T-helper 1 cell treated with Interleukin-12 subunit alpha and Interleukin-12 subunit beta and Interleukin-4 antibody, amounts not matched to agents 30 μg/mL and 1 μg/mL, for 36 hours (primary cell): Measurements from ENCODE around the gene LYZL2.
"Not testable (repeated sequence)": the region's sequence is repeated elsewhere in the genome, so short reads cannot be mapped to it uniquely, and the experiment has no call there.

Experiments used
- H3K27ac Mint-ChIP-seq: one replicate; pipeline ENCODE4 v1.8.0; 2021; ENCODE audit warnings: mild to moderate bottlenecking, mixed read lengths
- H3K27me3 Mint-ChIP-seq: one replicate; pipeline ENCODE4 v1.8.0; 2021; ENCODE audit warnings: low read depth, mixed read lengths
- H3K36me3 Mint-ChIP-seq: one replicate; pipeline ENCODE4 v1.8.0; 2021; ENCODE audit warnings: low read depth, mixed read lengths
- H3K4me1 Mint-ChIP-seq: one replicate; pipeline ENCODE4 v1.8.0; 2021; ENCODE audit warnings: low read depth, mixed read lengths
- H3K4me3 Mint-ChIP-seq: one replicate; pipeline ENCODE4 v1.8.0; 2021; ENCODE audit warnings: mild to moderate bottlenecking, moderate library complexity, mixed read lengths
- H3K9me3 Mint-ChIP-seq: one replicate; pipeline ENCODE4 v1.8.0; 2021; ENCODE audit warnings: mixed read lengths

The LYZL2 gene

DNA sequence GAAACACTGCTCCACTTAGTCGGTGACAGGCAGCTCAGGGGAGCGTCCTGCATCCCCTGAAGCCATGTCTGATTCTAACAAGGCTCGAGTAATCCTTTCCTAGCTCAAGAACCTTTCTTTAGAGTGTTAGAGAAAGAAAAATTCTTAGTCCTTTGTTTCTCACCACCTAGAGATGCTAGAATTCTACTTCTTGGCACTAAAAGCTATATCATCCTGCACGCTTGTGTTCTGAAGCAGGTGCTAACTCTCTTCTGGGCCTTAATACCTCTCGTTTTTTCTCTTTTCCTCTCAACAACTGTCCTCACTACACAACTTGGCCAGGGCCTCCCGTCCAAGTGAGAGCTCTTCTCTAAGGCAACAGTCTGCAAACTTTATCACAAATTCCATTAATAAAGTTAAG, at the start of gene LYZL2:
LYZL2 (minus strand) TSS at position 101 of the 400 bp plus-strand sequence. CDS start 2,838 bp downstream, outside the sequence.
- Mint-ChIP-seq H3K27ac (no peak within 1 kb of the TSS), H3K27me3 (peaks cover 25% of the 10 kb centered on the region), H3K36me3 (no peaks in the 10 kb centered on the region), H3K9me3 (no peaks in the 10 kb centered on the region), H3K4me1 (no peaks in the 10 kb centered on the region), H3K4me3 (no peak within 1 kb of the TSS)

DNA sequence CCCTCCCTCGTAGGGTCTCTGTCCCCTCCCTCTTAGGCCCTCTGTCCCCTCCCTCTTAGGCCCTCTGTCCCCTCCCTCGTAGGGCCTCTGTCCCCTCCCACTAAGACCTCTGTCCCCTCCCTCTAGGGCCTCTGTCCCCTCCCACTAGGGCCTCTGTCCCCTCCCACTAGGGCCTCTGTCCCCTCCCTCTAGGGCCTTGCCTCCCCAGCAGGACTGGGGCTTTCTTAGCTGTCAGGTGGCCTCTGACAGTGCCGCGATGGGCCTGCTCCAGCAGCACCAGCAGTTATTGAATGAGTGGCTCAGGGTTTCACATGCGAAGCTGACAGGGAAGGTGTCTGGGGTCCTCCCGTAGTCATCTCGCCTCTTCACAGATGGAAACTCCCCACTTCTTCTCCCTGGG, 48.1 kb upstream of the LYZL2 start:
- not testable (repeated sequence) for H3K27ac Mint-ChIP-seq, H3K36me3 Mint-ChIP-seq, H3K4me3 Mint-ChIP-seq
- Mint-ChIP-seq H3K9me3 (peaks cover 15% of the 10 kb centered on the region), H3K4me1 (peaks cover 11% of the 10 kb centered on the region), H3K27me3 (peaks cover 14% of the 10 kb centered on the region)

- H3K36me3 Mint-ChIP-seq, H3K27ac Mint-ChIP-seq, H3K4me3 Mint-ChIP-seq, H3K4me1 Mint-ChIP-seq: not testable (repeated sequence)
- peaks cover 17% of the 10 kb centered on the region for H3K27me3 Mint-ChIP-seq
- peaks cover 15% of the 10 kb centered on the region for H3K9me3 Mint-ChIP-seq
Observed at GRCh38 chr10:30677146-30677545, 47.6 kb upstream of the LYZL2 start.

DNA sequence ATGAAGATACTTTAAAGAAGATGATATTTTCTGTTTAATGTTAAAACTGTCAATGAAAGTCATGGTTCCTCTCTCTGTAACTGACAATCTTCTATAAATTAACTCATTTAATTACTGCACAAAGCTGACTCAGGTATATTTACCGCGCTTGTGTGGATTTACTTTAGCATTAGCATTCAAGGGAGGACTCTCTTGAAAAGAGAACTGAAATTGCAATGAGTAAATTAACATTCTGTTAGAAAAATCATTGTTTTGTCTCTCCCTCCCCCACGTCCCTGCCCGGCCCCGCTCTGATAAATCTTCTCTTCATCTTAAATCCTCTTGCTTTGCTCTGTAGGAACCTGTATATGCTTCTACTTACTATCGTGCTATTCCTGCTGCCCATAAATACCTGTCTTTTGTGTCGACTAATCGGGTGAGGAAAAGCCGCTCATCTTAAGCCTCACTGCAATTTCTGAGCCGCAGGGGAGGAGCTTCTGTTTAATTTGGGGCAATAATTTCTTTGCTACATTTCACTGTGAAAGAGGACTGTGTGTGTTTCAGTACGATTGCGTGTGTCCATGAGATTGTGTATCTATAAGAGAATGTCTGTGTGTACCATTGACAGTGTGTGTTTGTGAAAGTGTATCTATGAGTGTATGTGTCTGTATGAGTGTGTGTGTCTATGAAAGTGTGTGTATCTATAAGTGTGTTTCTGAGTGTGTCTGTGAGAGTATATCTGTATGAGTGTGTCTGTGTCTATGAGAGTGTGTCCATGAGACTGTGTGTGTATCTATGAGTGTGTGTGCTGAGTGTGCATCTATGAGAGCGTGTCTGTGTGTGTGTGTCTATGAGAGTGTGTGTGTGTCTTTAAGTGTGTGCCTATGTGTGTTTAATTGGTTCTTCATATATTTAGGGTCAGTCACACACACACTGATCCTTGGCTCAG, 46.5 kb upstream of the LYZL2 start:
- no peak overlapping the region for H3K27ac Mint-ChIP-seq
- H3K4me1 Mint-ChIP-seq, result peaks cover 1% of the 10 kb centered on the region
- H3K27me3 Mint-ChIP-seq, result peaks cover 11% of the 10 kb centered on the region
- H3K9me3 Mint-ChIP-seq, result peaks cover 15% of the 10 kb centered on the region
- peaks cover 7% of the 10 kb centered on the region for H3K36me3 Mint-ChIP-seq
- no peak overlapping the region for H3K4me3 Mint-ChIP-seq

- no peak overlapping the region for H3K27ac Mint-ChIP-seq
- H3K27me3 Mint-ChIP-seq, result peaks cover 18% of the 10 kb centered on the region
- peaks cover 6% of the 10 kb centered on the region for H3K4me1 Mint-ChIP-seq
- H3K4me3 Mint-ChIP-seq, result no peak overlapping the region
- H3K9me3 Mint-ChIP-seq, result peaks cover 6% of the 10 kb centered on the region
- H3K36me3 Mint-ChIP-seq, result peaks cover 2% of the 10 kb centered on the region
Observed at GRCh38 chr10:30674796-30675195, 45.2 kb upstream of the LYZL2 start.

GRCh38 chr10:30673262-30673661, 43.7 kb upstream of the LYZL2 start:
- H3K27me3 Mint-ChIP-seq, result peaks cover 24% of the 10 kb centered on the region
- not testable (repeated sequence) for H3K4me1 Mint-ChIP-seq, H3K9me3 Mint-ChIP-seq, H3K4me3 Mint-ChIP-seq, H3K27ac Mint-ChIP-seq, H3K36me3 Mint-ChIP-seq

DNA sequence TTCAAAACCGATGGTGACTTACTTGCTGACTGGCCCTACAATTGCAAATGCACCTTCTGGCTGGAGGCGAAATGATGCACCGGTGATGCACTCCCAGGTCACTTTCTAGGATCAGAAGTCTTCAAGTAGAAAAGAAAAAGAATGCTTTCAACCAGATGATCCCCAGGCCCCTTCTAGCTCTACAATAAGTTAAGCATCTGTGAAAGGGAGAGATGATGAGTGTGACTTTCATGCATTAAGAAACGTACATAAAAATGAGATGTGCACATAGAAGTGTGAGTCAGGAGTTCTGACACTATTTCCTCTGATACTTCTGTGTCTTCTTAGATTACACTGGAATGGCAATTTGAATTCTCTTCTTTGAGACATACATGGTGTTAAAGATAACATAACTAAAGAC, 42.8 kb upstream of the LYZL2 start:
- H3K27ac Mint-ChIP-seq, result not testable (repeated sequence)

DNA sequence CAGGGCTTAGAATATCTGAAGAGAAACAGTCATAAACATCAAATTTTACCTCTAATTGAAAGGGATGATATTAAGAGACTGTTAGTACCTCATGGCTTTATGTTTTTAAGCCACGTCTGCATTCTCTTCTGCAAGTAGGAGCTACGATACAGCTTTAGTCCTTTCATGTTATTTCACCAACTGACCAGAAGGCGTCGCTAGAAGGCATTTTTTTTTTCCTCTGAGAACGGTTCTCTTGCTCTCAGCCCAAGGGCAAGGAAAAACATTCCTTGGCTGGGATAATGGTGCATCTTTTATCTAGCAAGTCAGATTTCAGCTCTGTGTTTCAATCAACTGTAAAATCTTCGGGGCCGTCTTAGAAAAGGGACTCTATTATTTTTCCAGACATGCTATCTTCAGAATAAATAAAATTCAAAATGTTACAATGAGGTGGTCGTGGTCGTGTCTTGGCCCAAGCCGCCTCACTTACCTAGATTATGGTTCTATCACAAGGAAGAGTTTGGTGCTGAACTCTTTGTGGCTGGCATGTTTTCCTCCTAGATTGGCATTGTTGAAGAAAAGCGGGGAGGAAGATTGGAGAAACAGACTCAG, 41.6 kb upstream of the LYZL2 start:
- Mint-ChIP-seq H3K4me1 (peaks cover 6% of the 10 kb centered on the region), H3K27ac (peak overlapping the region; percentile 32), H3K27me3 (peaks cover 29% of the 10 kb centered on the region), H3K9me3 (no peaks in the 10 kb centered on the region), H3K36me3 (no peaks in the 10 kb centered on the region), H3K4me3 (peak overlapping the region; percentile 62)

More for the DNA sequence above, 42.8 kb upstream of the LYZL2 start:
- not testable (repeated sequence) for H3K4me1 Mint-ChIP-seq, H3K9me3 Mint-ChIP-seq, H3K4me3 Mint-ChIP-seq, H3K36me3 Mint-ChIP-seq
- peaks cover 28% of the 10 kb centered on the region for H3K27me3 Mint-ChIP-seq

GRCh38 chr10:30667982-30668381, 38.4 kb upstream of the LYZL2 start:
- not testable (repeated sequence) for H3K36me3 Mint-ChIP-seq, H3K4me3 Mint-ChIP-seq, H3K4me1 Mint-ChIP-seq, H3K9me3 Mint-ChIP-seq, H3K27ac Mint-ChIP-seq
- H3K27me3 Mint-ChIP-seq, result peaks cover 33% of the 10 kb centered on the region

- H3K4me3 Mint-ChIP-seq, H3K27ac Mint-ChIP-seq, H3K36me3 Mint-ChIP-seq, H3K4me1 Mint-ChIP-seq, H3K9me3 Mint-ChIP-seq: not testable (repeated sequence)
- peaks cover 35% of the 10 kb centered on the region for H3K27me3 Mint-ChIP-seq
Observed at GRCh38 chr10:30663403-30663802, 33.9 kb upstream of the LYZL2 start.

GRCh38 chr10:30662814-30663213, 33.3 kb upstream of the LYZL2 start:
- Mint-ChIP-seq H3K4me3 (no peak overlapping the region), H3K27me3 (peaks cover 39% of the 10 kb centered on the region)

GRCh38 chr10:30660314-30660713, 30.8 kb upstream of the LYZL2 start:
- H3K9me3 Mint-ChIP-seq, H3K27ac Mint-ChIP-seq, H3K36me3 Mint-ChIP-seq, H3K4me1 Mint-ChIP-seq, H3K4me3 Mint-ChIP-seq: not testable (repeated sequence)
- peaks cover 56% of the 10 kb centered on the region for H3K27me3 Mint-ChIP-seq

More at GRCh38 chr10:30662814-30663213, 33.3 kb upstream of the LYZL2 start:
- Mint-ChIP-seq H3K36me3 (no peaks in the 10 kb centered on the region), H3K4me1 (no peaks in the 10 kb centered on the region), H3K27ac (no peak overlapping the region), H3K9me3 (no peaks in the 10 kb centered on the region)

DNA sequence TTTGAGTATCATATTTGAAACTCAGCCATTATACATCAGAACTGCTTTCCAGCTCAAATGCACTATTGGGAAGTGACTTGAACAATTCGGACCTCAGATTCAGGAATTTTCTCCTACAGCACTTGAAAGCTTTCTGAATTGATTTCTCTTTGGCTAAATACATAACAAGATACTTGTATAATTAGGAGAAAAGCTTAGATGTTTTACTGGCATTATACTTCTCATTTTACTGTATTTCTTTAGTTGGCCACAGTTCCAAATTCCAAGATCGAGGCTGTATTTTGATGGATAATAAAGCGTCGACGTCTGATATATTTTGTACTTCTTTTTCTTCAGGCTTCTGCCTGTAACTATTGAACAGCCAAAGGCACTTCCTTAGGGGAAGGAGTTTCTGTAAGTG, 26.7 kb upstream of the LYZL2 start:
- H3K27me3 Mint-ChIP-seq, result peaks cover 59% of the 10 kb centered on the region

DNA sequence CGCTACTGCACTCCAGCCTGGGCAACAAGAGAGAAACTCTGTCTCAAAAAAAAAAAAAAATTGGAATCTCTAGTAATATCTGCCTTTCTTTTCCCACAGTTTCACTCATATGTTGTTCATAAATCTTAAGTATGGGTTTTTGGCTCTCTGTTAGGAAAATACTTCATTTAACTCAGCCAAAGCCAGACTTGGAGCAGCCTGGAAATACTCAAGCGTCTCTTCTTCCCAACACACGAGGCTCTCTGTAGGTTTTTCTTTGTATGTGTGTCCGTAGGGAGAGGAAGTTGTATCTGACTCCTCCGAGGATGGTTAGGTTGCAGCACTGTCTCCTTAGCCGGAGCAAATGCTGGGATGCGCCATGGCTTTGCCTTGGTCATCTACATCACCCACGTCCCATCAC, 25.4 kb upstream of the LYZL2 start:
- H3K4me1 Mint-ChIP-seq, H3K9me3 Mint-ChIP-seq, H3K4me3 Mint-ChIP-seq, H3K36me3 Mint-ChIP-seq, H3K27ac Mint-ChIP-seq: not testable (repeated sequence)
- peaks cover 56% of the 10 kb centered on the region for H3K27me3 Mint-ChIP-seq

More for the DNA sequence above, 26.7 kb upstream of the LYZL2 start:
- Mint-ChIP-seq H3K27ac (no peak overlapping the region), H3K4me3 (no peak overlapping the region), H3K9me3 (no peaks in the 10 kb centered on the region), H3K36me3 (no peaks in the 10 kb centered on the region), H3K4me1 (no peaks in the 10 kb centered on the region)
